ACC112 (cell line): Measurements from ENCODE around the gene ABCG2.
"Not testable (repeated sequence)": the region's sequence is repeated elsewhere in the genome, so short reads cannot be mapped to it uniquely, and the experiment has no call there.

Experiments
- H2AFZ ChIP-seq: fragments of 200-600 bp; sonication (generic); one replicate; pipeline ENCODE4 v1.6.0; 2017; ENCODE audit warnings: antibody characterized with exemption, low read length; ENCODE audit not compliant: unreplicated experiment
- H3K27ac ChIP-seq: fragments of 200-600 bp; sonication (generic); 2 replicates; pipeline ENCODE4 v1.5.1; 2014; ENCODE audit warnings: low read depth, mild to moderate bottlenecking, antibody characterized with exemption, low read length, moderate library complexity
- H3K27me3 ChIP-seq: fragments of 200-600 bp; sonication (generic); 2 replicates; pipeline ENCODE4 v1.6.1; 2014; ENCODE audit warnings: mild to moderate bottlenecking, antibody characterized with exemption, low read length, moderate library complexity, mixed read lengths; ENCODE audit not compliant: insufficient read depth
- H3K36me3 ChIP-seq: fragments of 200-600 bp; sonication (generic); 2 replicates; pipeline ENCODE4 v1.6.1; 2016; ENCODE audit warnings: mild to moderate bottlenecking, antibody characterized with exemption, low read length, moderate library complexity, mixed read lengths; ENCODE audit not compliant: insufficient read depth
- H3K4me1 ChIP-seq: fragments of 200-600 bp; sonication (generic); one replicate; pipeline ENCODE4 v1.6.1; 2016; ENCODE audit warnings: low read length, mixed read lengths; ENCODE audit not compliant: insufficient read depth, unreplicated experiment, control insufficient read depth
- H3K4me3 ChIP-seq: fragments of 200-600 bp; sonication (generic); 2 replicates; pipeline ENCODE4 v1.5.1; 2014; ENCODE audit warnings: mild to moderate bottlenecking, low read depth, low read length
- H3K79me2 ChIP-seq: fragments of 200-600 bp; sonication (generic); one replicate; pipeline ENCODE4 v1.6.0; 2016; ENCODE audit warnings: low read length; ENCODE audit not compliant: control insufficient read depth, unreplicated experiment, insufficient read depth

Gene ABCG2

GRCh38 chr4:88119943-88120342, 38.5 kb downstream of the ABCG2 start:
- no peak overlapping the region for H3K27ac ChIP-seq

GRCh38 chr4:88115587-88115986, 42.9 kb downstream of the ABCG2 start:
- Histone ChIP-seq H3K27me3 (no peaks in the 10 kb centered on the region), H3K79me2 (no peaks in the 10 kb centered on the region), H3K4me3 (no peak overlapping the region), H3K36me3 (no peaks in the 10 kb centered on the region), H3K4me1 (no peaks in the 10 kb centered on the region), H2AFZ (no peak overlapping the region), H3K27ac (no peak overlapping the region)

More at GRCh38 chr4:88119943-88120342, 38.5 kb downstream of the ABCG2 start:
- no peak overlapping the region for H2AFZ ChIP-seq
- no peak overlapping the region for H3K4me3 ChIP-seq
- 0 out of 2 replicates have a peak, but pooled peaks cover 4% of the 10 kb centered on the region for H3K36me3 ChIP-seq
- H3K27me3 ChIP-seq, result no peaks in the 10 kb centered on the region
- no peaks in the 10 kb centered on the region for H3K79me2 ChIP-seq
- H3K4me1 ChIP-seq, result no peaks in the 10 kb centered on the region

DNA sequence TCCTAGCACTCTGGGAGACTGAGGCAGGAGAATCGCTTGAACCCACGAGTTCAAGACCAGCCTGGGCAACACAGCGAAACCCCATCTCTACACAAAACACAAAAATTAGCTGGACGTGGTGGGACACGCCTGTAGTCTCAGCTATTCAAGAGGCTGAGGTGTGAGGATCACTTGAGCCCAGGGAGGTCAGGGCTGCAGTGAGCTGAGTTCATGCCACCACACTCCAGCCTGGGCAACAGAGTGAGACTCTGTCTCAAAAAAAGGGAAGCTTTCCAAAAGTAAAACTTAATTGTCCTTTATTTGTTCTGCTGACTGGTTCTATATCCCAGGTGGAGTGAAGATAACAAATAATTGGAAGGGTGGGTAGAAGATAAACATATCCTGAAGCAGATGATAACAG, 45.6 kb downstream of the ABCG2 start:
- Histone ChIP-seq H3K4me3 (no peak overlapping the region), H3K27ac (no peak overlapping the region), H3K27me3 (no peaks in the 10 kb centered on the region)

GRCh38 chr4:88110826-88111225, 47.6 kb downstream of the ABCG2 start:
- Histone ChIP-seq H3K27ac (no peak overlapping the region), H3K27me3 (no peaks in the 10 kb centered on the region), H3K36me3 (no peaks in the 10 kb centered on the region), H2AFZ (no peak overlapping the region), H3K79me2 (no peaks in the 10 kb centered on the region), H3K4me1 (peaks cover 40% of the 10 kb centered on the region), H3K4me3 (no peak overlapping the region)

More for the DNA sequence above, 45.6 kb downstream of the ABCG2 start:
- H2AFZ ChIP-seq, result no peak overlapping the region
- H3K4me1 ChIP-seq, result peaks cover 19% of the 10 kb centered on the region
- H3K79me2 ChIP-seq, result no peaks in the 10 kb centered on the region
- H3K36me3 ChIP-seq, result no peaks in the 10 kb centered on the region

- Histone ChIP-seq H2AFZ (peak overlapping the region; percentile 26), H3K4me1 (peaks cover 54% of the 10 kb centered on the region), H3K27ac (no peak overlapping the region)
Measured at GRCh38 chr4:88109123-88109881, 49.1 kb downstream of the ABCG2 start.

GRCh38 chr4:88108747-88109122, 49.7 kb downstream of the ABCG2 start:
- peaks cover 54% of the 10 kb centered on the region for H3K4me1 ChIP-seq
- H3K27ac ChIP-seq, result no peak overlapping the region
- H3K79me2 ChIP-seq, result no peaks in the 10 kb centered on the region
- H3K27me3 ChIP-seq, result no peaks in the 10 kb centered on the region
- no peak overlapping the region for H3K4me3 ChIP-seq
- H3K36me3 ChIP-seq, result no peaks in the 10 kb centered on the region
- H2AFZ ChIP-seq, result no peak overlapping the region

More at GRCh38 chr4:88109123-88109881, 49.1 kb downstream of the ABCG2 start:
- H3K79me2 ChIP-seq, result no peaks in the 10 kb centered on the region
- no peaks in the 10 kb centered on the region for H3K27me3 ChIP-seq
- no peak overlapping the region for H3K4me3 ChIP-seq
- no peaks in the 10 kb centered on the region for H3K36me3 ChIP-seq

DNA sequence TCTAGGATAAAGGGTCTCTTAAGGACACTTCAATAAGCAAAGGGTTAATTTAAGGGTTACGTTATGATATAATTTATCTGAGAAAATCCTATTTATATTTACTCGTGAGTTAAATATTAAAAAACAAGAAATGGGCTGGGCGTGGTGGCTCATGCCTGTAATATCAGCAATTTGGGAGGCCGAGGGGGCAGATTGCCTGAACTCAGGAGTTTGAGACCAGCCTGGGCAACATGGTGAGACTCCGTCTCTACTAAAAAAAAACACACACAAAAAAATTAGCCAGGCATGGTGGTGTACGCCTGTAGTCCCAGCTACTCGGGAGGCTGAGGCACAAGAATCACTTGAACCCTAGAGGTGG, 50.4 kb downstream of the ABCG2 start:
- not testable (repeated sequence) for H2AFZ ChIP-seq, H3K27me3 ChIP-seq, H3K4me3 ChIP-seq, H3K79me2 ChIP-seq, H3K36me3 ChIP-seq
- Histone ChIP-seq H3K4me1 (peaks cover 54% of the 10 kb centered on the region), H3K27ac (peak overlapping the region; percentile 18; the same call in 1 of the 2 replicates)

DNA sequence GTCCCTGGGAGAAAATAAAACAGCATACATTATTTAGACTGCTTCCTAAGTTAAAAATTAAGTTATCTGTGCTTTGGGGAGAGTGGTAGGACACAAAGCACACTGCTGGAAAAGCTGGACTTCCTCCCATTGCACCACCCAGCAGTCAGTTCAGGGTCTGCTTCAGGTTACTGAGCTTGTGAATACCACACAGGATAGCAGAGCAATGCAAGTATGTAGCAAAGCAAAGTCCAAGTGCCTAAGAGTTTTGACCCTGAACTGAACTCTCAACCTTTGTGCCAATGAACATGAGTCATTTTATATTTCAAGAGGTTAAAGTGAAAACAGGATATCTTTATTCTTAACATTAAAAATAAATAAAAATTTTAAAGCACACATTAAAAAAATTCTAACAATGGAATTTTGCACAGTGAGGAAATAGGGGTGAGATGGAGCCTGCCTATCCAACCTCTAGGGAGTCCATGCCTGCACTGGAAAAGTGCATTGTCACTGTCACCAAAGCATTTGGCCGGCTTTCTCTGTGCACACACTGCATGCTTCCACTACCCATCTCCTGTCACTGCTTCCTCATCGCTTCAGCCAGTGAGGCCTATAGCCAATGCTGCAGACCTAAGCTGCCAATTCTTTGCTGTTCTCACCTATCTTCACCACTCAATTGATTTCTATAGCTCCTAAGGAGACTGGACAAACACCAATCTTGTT, 50.9 kb downstream of the ABCG2 start:
- Histone ChIP-seq H2AFZ (no peak overlapping the region), H3K36me3 (no peaks in the 10 kb centered on the region), H3K4me3 (peak overlapping the region; percentile 32; the same call in 1 of the 2 replicates), H3K27me3 (no peaks in the 10 kb centered on the region), H3K27ac (peak overlapping the region; percentile 68), H3K4me1 (peaks cover 54% of the 10 kb centered on the region), H3K79me2 (no peaks in the 10 kb centered on the region)

DNA sequence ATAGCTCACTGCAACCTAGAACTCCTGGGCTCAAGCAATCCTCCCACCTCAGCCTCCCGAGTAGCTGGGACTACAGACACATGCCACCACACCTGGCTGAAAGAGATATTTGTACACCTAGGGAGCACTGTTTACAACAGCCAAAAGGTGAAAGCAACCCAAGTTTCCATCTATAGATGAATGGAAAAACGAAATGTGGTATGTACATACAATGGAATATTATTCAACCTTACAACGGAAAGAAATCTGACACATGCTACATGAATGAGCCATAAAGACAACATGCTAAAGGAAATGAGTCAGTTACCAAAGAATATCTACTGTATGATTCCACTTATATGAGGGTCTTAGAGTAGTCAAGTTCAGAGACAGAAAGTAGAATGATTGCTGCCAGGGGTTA, 52.2 kb downstream of the ABCG2 start:
- H3K4me3 ChIP-seq, result peak overlapping the region; percentile 27; the same call in 1 of the 2 replicates
- H3K27me3 ChIP-seq, result no peaks in the 10 kb centered on the region
- no peaks in the 10 kb centered on the region for H3K79me2 ChIP-seq
- peaks cover 54% of the 10 kb centered on the region for H3K4me1 ChIP-seq
- no peaks in the 10 kb centered on the region for H3K36me3 ChIP-seq
- H3K27ac ChIP-seq, result peak overlapping the region; percentile 68
- no peak overlapping the region for H2AFZ ChIP-seq

DNA sequence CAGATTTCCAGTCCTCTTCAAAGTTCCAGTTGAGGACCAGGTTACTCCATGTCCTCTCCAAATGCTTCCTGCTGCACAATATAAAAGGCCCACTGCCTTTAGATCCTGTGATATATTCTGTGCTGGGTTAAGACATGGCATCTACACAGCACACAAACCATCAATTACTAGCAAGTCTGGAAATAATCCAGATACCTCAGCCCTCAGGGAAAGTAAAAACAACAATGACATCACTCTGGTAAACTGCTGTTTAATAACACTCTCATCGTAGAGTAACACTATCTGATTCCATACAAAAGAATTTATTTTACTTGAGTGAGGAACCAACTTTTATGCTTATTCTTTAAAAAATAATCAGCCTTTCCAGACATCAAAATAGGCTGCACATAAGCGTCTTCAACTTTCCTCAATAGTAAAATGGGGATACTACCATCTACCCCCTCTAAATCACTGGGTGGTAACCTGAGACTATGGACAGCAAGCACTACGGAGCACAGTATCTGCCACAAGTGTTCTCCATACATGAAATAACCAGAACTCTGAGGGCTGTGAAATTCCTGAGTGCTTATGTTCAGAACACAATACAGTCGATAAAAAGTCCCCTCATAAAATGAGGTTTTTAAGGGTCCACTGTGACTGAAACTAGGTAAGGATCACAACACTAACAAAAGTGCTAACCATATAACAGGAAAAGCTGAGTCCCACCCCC, 53.4 kb downstream of the ABCG2 start:
- Histone ChIP-seq H3K4me3 (peak overlapping the region; percentile 18; the same call in 1 of the 2 replicates), H2AFZ (no peak overlapping the region), H3K27ac (peak overlapping the region; percentile 68)

More for the DNA sequence above, 53.4 kb downstream of the ABCG2 start:
- H3K79me2 ChIP-seq, result no peaks in the 10 kb centered on the region
- H3K4me1 ChIP-seq, result peaks cover 54% of the 10 kb centered on the region
- no peaks in the 10 kb centered on the region for H3K36me3 ChIP-seq
- no peaks in the 10 kb centered on the region for H3K27me3 ChIP-seq
